Measurements from ENCODE around the gene NLGN3. TPM values are rescaled to one million over a fixed set of nuclear protein-coding genes. Genes with fewer than 3 reads are reported as not detected.

Gene NLGN3
- total RNA-seq, 1 experiment from 2014 or later = 2.1 TPM

DNA sequence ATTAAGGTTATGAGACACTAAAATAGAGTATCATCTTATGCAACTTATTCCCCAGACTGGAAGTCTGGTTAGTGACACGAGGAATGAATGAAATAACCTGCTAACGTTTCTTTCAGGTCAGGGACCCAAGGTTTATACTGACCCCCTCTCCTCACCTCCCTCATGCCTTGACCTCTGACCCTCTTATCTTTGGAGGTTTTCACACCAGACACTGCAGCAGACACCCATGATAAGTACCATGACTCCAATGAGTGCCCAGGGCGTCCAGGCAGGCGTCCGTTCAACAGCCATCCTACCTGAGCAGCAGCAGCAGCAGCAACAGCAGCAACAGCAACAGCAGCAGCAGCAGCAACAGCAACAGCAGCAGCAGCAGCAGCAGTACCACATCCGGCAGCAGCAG, 4.2 kb upstream of the NLGN3 start:
- no peak overlapping the region for H3K27ac Mint-ChIP-seq (ENCODE audit: unreplicated experiment)
- no TSS peak for BruUV-seq (replicated peaks)
- TF ChIP-seq CTCF (IDR thresholded peaks at IDR 0.05; ENCODE audit: unreplicated experiment) = no peak
- CTCF ChIA-PET = no interaction called here
- H3K4me3 Mint-ChIP-seq (ENCODE audit: low read depth, unreplicated experiment) = no peak overlapping the region
- no peaks in the 10 kb centered on the region for H3K9me3 Mint-ChIP-seq (ENCODE audit: low read depth, unreplicated experiment)
- intact Hi-C loops (cut with micrococcal nuclease; ENCODE audit: unreplicated experiment) = no loop called here
- no peak for DNase-seq
- no peaks in the 10 kb centered on the region for H3K4me1 Mint-ChIP-seq (ENCODE audit: low read depth, unreplicated experiment)
- no peaks in the 10 kb centered on the region for H3K27me3 Mint-ChIP-seq (ENCODE audit: unreplicated experiment)
- H3K36me3 Mint-ChIP-seq (ENCODE audit: insufficient read depth, unreplicated experiment) = peaks cover 24% of the 10 kb centered on the region

GRCh38 chrX:71143508-71143907, 1.1 kb upstream of the NLGN3 start:
- Mint-ChIP-seq H3K9me3 (ENCODE audit: low read depth, unreplicated experiment) (no peaks in the 10 kb centered on the region), H3K36me3 (ENCODE audit: insufficient read depth, unreplicated experiment) (peaks cover 25% of the 10 kb centered on the region), H3K4me1 (ENCODE audit: low read depth, unreplicated experiment) (no peaks in the 10 kb centered on the region), H3K27me3 (ENCODE audit: unreplicated experiment) (no peaks in the 10 kb centered on the region), H3K27ac (ENCODE audit: unreplicated experiment) (no peak overlapping the region), H3K4me3 (ENCODE audit: low read depth, unreplicated experiment) (no peak overlapping the region)
- DNase-seq = no peak
- no peak for TF ChIP-seq CTCF (IDR thresholded peaks at IDR 0.05; ENCODE audit: unreplicated experiment)
- CTCF ChIA-PET = no interaction called here
- intact Hi-C loops (cut with micrococcal nuclease; ENCODE audit: unreplicated experiment) = no loop called here
- no TSS peak for BruUV-seq (replicated peaks)

DNA sequence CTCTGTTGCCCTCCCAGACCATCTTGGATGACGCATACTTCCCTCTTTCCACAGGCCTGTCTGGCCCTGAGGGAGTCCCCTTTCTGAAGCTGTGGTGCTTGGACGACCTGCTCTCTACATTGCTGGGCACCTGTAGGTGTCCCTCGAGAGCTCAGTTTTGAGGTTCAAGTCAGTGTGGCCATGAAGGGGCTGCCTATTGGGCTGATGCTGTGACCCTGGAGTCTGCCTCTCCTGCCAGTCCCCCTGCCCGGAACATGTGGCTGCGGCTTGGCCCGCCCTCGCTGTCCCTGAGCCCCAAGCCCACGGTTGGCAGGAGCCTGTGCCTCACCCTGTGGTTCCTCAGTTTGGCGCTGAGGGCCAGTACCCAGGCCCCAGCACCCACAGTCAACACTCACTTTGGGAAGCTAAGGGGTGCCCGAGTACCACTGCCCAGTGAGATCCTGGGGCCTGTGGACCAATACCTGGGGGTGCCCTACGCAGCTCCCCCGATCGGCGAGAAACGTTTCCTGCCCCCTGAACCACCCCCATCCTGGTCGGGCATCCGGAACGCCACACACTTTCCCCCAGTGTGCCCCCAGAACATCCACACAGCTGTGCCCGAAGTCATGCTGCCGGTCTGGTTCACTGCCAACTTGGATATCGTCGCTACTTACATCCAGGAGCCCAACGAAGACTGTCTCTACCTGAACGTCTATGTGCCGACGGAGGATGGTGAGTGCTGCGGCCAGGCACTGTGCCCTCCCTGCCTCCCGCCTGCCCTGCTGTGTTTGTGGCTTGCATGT, 3.0 kb downstream of the NLGN3 start:
- H3K36me3 Mint-ChIP-seq (ENCODE audit: insufficient read depth, unreplicated experiment) = peaks cover 11% of the 10 kb centered on the region
- H3K4me1 Mint-ChIP-seq (ENCODE audit: low read depth, unreplicated experiment) = no peaks in the 10 kb centered on the region
- no peaks in the 10 kb centered on the region for H3K9me3 Mint-ChIP-seq (ENCODE audit: low read depth, unreplicated experiment)
- intact Hi-C loops (cut with micrococcal nuclease; ENCODE audit: unreplicated experiment) = no loop called here
- H3K27me3 Mint-ChIP-seq (ENCODE audit: unreplicated experiment) = peaks cover 16% of the 10 kb centered on the region
- DNase-seq = no peak
- TF ChIP-seq CTCF (IDR thresholded peaks at IDR 0.05; ENCODE audit: unreplicated experiment) = no peak
- H3K27ac Mint-ChIP-seq (ENCODE audit: unreplicated experiment) = no peak overlapping the region
- CTCF ChIA-PET = no interaction called here
- no peak overlapping the region for H3K4me3 Mint-ChIP-seq (ENCODE audit: low read depth, unreplicated experiment)
- no TSS peak for BruUV-seq (replicated peaks)

DNA sequence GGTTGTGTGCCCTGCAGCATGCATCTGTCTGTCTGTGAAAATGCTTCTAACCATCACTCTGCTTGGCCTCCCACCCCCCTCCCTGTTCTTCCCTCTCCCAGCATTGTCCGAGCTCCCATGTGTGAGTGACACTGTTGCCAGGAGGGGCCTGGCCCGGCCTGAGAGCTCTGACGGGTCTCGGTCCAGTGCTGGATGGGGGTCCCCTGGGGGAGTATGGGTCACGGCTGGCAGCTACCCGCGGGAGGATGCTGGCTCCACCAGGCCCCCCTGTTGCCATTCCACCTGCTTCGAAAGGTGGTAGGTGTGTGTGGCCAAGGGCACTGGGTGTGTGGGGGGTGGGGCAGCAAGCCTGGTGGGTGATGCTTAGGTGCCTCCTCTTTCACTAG, 3.6 kb downstream of the NLGN3 start:
- no peaks in the 10 kb centered on the region for H3K9me3 Mint-ChIP-seq (ENCODE audit: low read depth, unreplicated experiment)
- no TSS peak for BruUV-seq (replicated peaks)
- no peak for DNase-seq
- CTCF ChIA-PET = no interaction called here
- intact Hi-C loops (cut with micrococcal nuclease; ENCODE audit: unreplicated experiment) = no loop called here
- H3K27ac Mint-ChIP-seq (ENCODE audit: unreplicated experiment) = no peak overlapping the region
- H3K4me3 Mint-ChIP-seq (ENCODE audit: low read depth, unreplicated experiment) = no peak overlapping the region
- no peak for TF ChIP-seq CTCF (IDR thresholded peaks at IDR 0.05; ENCODE audit: unreplicated experiment)
- H3K36me3 Mint-ChIP-seq (ENCODE audit: insufficient read depth, unreplicated experiment) = peaks cover 11% of the 10 kb centered on the region
- peaks cover 22% of the 10 kb centered on the region for H3K27me3 Mint-ChIP-seq (ENCODE audit: unreplicated experiment)
- no peaks in the 10 kb centered on the region for H3K4me1 Mint-ChIP-seq (ENCODE audit: low read depth, unreplicated experiment)
